Suprapubic skin (tissue), 4 donors: ENCODE results near the gene MAP3K10. TPM values are rescaled to one million over a fixed set of nuclear protein-coding genes. Genes with fewer than 3 reads are reported as not detected.
A peak's percentile ranks its signal among the peaks of the same experiment; 100 is the strongest.

Experiments used
- DNase-seq, 2 donors: peaks; one replicate each; pipeline ENCODE4 v3.0.0-alpha.2; 2019; ENCODE audit warnings: low spot score in 2 of 2
- H3K27ac ChIP-seq: fragments of 200-600 bp; sonication (generic); one replicate; pipeline ENCODE4 v1.5.1; 2019
- H3K27me3 ChIP-seq: fragments of 200-600 bp; sonication (generic); one replicate; pipeline ENCODE4 v1.5.1; 2019
- H3K36me3 ChIP-seq: fragments of 200-600 bp; sonication (generic); one replicate; pipeline ENCODE4 v1.5.1; 2019
- H3K4me1 ChIP-seq: fragments of 200-600 bp; sonication (generic); one replicate; pipeline ENCODE4 v1.5.1; 2019
- H3K4me3 ChIP-seq: fragments of 200-600 bp; sonication (generic); one replicate; pipeline ENCODE4 v1.5.1; 2019; ENCODE audit warnings: mild to moderate bottlenecking
- H3K9me3 ChIP-seq: fragments of 200-600 bp; sonication (generic); one replicate; pipeline ENCODE4 v1.5.1; 2019
- CTCF ChIP-seq, 2 donors: fragments of 200-600 bp in 1 of 2; fragments of 450-650 bp in 1 of 2; sonication (generic) in 1 of 2; IDR thresholded peaks; one replicate each; pipeline ENCODE4 v1.5.1; 2016 to 2019; ENCODE audit warnings: antibody characterized with exemption in 2 of 2, mild to moderate bottlenecking in 1 of 2, moderate library complexity in 1 of 2
- EP300 ChIP-seq: sonication (generic); formaldehyde crosslinking; IDR thresholded peaks from one replicate; pipeline ENCODE4 v1.6.1; 2017; ENCODE audit warnings: antibody characterized with exemption
- POLR2A ChIP-seq, 2 donors: fragments of 450-650 bp; IDR thresholded peaks; one replicate each; pipeline ENCODE4 v1.6.1; 2017; ENCODE audit warnings: antibody characterized with exemption in 2 of 2, mild to moderate bottlenecking in 2 of 2, moderate library complexity in 2 of 2
- POLR2AphosphoS5 ChIP-seq, 3 donors: sonication (generic); formaldehyde crosslinking; IDR thresholded peaks; one replicate each; pipeline ENCODE4 v1.6.1; 2017; ENCODE audit warnings: antibody characterized with exemption in 3 of 3
- WGBS: methylation state at CpG from one replicate; pipeline ENCODE4 v1.1.5; 2018; 5-methylcytosine and 5-hydroxymethylcytosine counted together
- total RNA-seq, 4 donors: library from RNA; depleted of rRNA; stranded (reverse); fragments of >200 nt; gene quantifications; one replicate each; pipeline ENCODE4 v1.1.0, GENCODE V29; 2016

MAP3K10 gene
- total RNA-seq, 4 donors from 2014 or later: 11.0 to 20.4 (median 17.1) TPM

- 94% methylated on average over 12 of the region's 12 CpGs for WGBS
- H3K27ac ChIP-seq: no peak overlapping the region
- no peaks in the 10 kb centered on the region for H3K9me3 ChIP-seq
- H3K36me3 ChIP-seq: peaks cover 78% of the 10 kb centered on the region
- TF ChIP-seq POLR2AphosphoS5 (IDR thresholded peaks at IDR 0.05) (no peak), CTCF (IDR thresholded peaks at IDR 0.05) (no peak), POLR2A (IDR thresholded peaks at IDR 0.05) (no peak), EP300 (no peak)
- H3K27me3 ChIP-seq: no peaks in the 10 kb centered on the region
- no peak for DNase-seq
- peaks cover 14% of the 10 kb centered on the region for H3K4me1 ChIP-seq
- H3K4me3 ChIP-seq: no peak overlapping the region
Measured at GRCh38 chr19:40239415-40240226, 48.4 kb downstream of the MAP3K10 start.

GRCh38 chr19:40240332-40240731 is 49.1 kb downstream of the MAP3K10 start:
- Histone ChIP-seq H3K4me1 (peaks cover 17% of the 10 kb centered on the region), H3K36me3 (peaks cover 71% of the 10 kb centered on the region), H3K27me3 (no peaks in the 10 kb centered on the region), H3K4me3 (no peak overlapping the region), H3K27ac (no peak overlapping the region), H3K9me3 (no peaks in the 10 kb centered on the region)
- 84% methylated on average over 4 of the region's 6 CpGs for WGBS
- no peak for DNase-seq
- no peak for TF ChIP-seq POLR2A (IDR thresholded peaks at IDR 0.05)
- TF ChIP-seq POLR2AphosphoS5 (IDR thresholded peaks at IDR 0.05): no peak
- no peak for TF ChIP-seq EP300
- TF ChIP-seq CTCF (IDR thresholded peaks at IDR 0.05): no peak

- H3K36me3 ChIP-seq: peaks cover 62% of the 10 kb centered on the region
Measured at GRCh38 chr19:40241125-40241808, 50.0 kb downstream of the MAP3K10 start.

GRCh38 chr19:40241809-40242384 is 50.7 kb downstream of the MAP3K10 start:
- H3K9me3 ChIP-seq: no peaks in the 10 kb centered on the region
- H3K4me3 ChIP-seq: no peak overlapping the region
- no peaks in the 10 kb centered on the region for H3K27me3 ChIP-seq
- H3K27ac ChIP-seq: peak overlapping the region; percentile 25
- H3K36me3 ChIP-seq: peaks cover 56% of the 10 kb centered on the region
- no peak for DNase-seq
- peaks cover 26% of the 10 kb centered on the region for H3K4me1 ChIP-seq
- TF ChIP-seq POLR2A (IDR thresholded peaks at IDR 0.05) (no peak), POLR2AphosphoS5 (IDR thresholded peaks at IDR 0.05) (no peak), CTCF (IDR thresholded peaks at IDR 0.05) (no peak), EP300 (no peak)
- WGBS: 50% methylated on average over 19 of the region's 21 CpGs

More at GRCh38 chr19:40241125-40241808, 50.0 kb downstream of the MAP3K10 start:
- Histone ChIP-seq H3K27me3 (no peaks in the 10 kb centered on the region), H3K4me3 (no peak overlapping the region), H3K27ac (no peak overlapping the region), H3K9me3 (no peaks in the 10 kb centered on the region), H3K4me1 (peaks cover 23% of the 10 kb centered on the region)
- WGBS: 78% methylated on average over 12 of the region's 12 CpGs
- no peak for DNase-seq
- TF ChIP-seq EP300 (no peak), CTCF (IDR thresholded peaks at IDR 0.05) (no peak), POLR2A (IDR thresholded peaks at IDR 0.05) (no peak), POLR2AphosphoS5 (IDR thresholded peaks at IDR 0.05) (no peak)

- Histone ChIP-seq H3K36me3 (peaks cover 50% of the 10 kb centered on the region), H3K9me3 (no peaks in the 10 kb centered on the region), H3K27me3 (no peaks in the 10 kb centered on the region), H3K4me1 (peaks cover 28% of the 10 kb centered on the region), H3K27ac (peak overlapping the region; percentile 25), H3K4me3 (no peak overlapping the region)
- TF ChIP-seq CTCF (IDR thresholded peaks at IDR 0.05) (no peak), POLR2A (IDR thresholded peaks at IDR 0.05) (no peak), POLR2AphosphoS5 (IDR thresholded peaks at IDR 0.05) (no peak), EP300 (no peak)
- DNase-seq: no peak
- WGBS: 92% methylated on average over 2 of the region's 12 CpGs
Measured at GRCh38 chr19:40242480-40242879, 51.3 kb downstream of the MAP3K10 start.
